Measurements from ENCODE around the gene UBAP1L.
"Not testable (repeated sequence)": the region's sequence is repeated elsewhere in the genome, so short reads cannot be mapped to it uniquely, and the experiment has no call there.

UBAP1L gene

DNA sequence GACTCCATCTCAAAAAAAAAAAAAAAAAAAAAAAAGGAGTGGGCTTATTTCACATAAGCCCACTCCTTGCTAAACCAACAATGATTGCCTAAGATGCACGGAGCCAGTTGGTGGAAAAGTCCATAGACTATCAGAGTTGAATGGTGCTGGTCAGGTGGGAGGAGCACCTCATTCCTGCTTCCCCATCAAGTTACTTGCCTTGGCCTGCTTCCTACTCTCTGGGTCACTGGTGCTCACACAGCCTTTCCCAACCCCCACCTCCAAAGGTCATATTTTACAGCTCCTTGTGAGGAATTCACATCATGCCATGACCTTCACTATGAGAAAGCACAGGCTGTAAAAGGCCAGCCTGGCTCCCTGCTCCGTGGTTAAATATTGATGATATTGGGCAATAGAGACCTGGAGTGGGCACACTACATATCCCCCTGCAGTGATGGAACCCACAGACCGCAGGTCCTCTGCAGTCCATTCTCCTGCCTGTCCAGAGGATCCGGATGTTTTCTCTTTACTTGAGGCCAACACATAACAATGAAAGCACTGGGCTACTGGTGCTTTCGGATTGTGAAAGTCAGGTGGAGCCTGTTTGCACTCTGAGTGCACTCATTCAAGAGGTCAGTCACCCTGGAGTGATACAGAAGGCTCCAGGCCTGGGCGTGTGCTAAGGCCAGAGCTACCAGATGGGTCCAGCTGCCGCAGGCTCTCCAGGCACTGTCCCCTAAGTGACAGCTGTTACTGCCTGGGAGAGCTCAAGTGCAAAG is 70.1 kb downstream of the UBAP1L start, which contains the start of gene SLC51B:
Gene SLC51B, plus strand, starts transcription at position 664 of the 758 bp plus-strand sequence. CDS start 4,618 bp downstream, outside the sequence.
- no peak for DNase-seq (ENCODE audit: low read depth in 2 of 2, low spot score in 1 of 2)

DNA sequence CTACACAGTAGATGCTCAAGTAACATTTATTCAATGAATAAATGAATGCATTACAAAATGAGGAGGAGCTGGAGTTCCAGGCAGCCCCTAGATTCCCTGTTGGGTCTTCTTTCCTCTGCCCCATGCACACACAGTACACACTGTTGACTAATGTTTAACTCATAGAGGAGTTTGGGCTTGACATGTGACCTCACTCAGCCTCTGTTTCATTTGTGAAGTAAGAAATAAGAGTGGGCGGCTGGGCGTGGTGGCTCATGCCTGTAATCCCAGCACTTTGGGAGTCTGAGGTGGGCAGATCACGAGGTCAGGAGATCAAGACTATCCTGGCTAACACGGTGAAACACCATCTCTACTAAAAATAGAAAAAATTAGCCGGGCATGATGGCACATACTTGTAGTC is 70.8 kb downstream of the UBAP1L start:
- DNase-seq (ENCODE audit: low read depth in 2 of 2, low spot score in 1 of 2): not testable (repeated sequence)

DNA sequence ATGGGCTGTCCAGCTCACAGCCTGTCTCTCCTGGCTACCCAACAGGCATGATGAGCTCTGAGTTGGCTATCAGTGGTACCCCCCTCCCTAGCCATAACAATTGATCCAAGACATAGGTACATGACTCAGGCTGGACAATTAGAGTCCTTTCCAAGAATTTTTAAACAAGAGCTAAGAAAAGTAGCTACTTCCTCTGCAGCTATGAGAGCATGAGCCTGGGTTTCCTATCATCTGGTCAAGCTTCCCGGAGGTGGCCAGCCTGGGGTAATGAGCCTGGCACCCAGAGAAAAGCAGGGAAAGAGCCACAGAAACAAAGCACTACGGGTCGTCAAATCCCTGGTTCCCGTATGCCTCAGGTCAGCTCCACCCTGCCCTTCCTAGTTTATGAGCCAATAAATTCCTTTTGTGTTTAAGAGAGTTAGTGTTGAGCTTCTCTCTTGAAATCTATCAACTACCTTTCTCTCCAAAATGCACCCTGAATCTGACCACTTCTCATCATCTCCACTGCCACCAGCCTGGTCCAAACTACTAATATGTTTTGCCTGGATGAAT is 72.1 kb downstream of the UBAP1L start:
- no peak for DNase-seq (ENCODE audit: low read depth in 2 of 2, low spot score in 1 of 2)
